Stromal cell of bone marrow (primary cell): ENCODE measurements around the gene ISLR.

Experiments
- DNase-seq: peaks from one replicate; pipeline ENCODE4 v3.0.0-alpha.2; 2012; ENCODE audit warnings: low read depth

Gene ISLR

GRCh38 chr15:74171965-74172541 lies 1.5 kb upstream of the ISLR start:
- no peak for DNase-seq

- DNase-seq = peak; percentile 65
These were observed 670 bp upstream of the ISLR start for GRCh38 chr15:74172701-74173379.

- DNase-seq = peak; percentile 31
These were observed 878 bp downstream of the ISLR start for GRCh38 chr15:74174219-74174957.

- DNase-seq = no peak
These were observed 1.4 kb downstream of the ISLR start for GRCh38 chr15:74174958-74175253.

GRCh38 chr15:74175271-74176191 lies 2.0 kb downstream of the ISLR start:
- DNase-seq = no peak

GRCh38 chr15:74176262-74177214 lies 3.0 kb downstream of the ISLR start:
- no peak for DNase-seq

GRCh38 chr15:74178326-74179100 lies 5.0 kb downstream of the ISLR start:
- DNase-seq = no peak

- peak; percentile 89 for DNase-seq
These were observed 5.8 kb downstream of the ISLR start for GRCh38 chr15:74179101-74179841.

GRCh38 chr15:74179983-74180880 lies 6.7 kb downstream of the ISLR start:
- no peak for DNase-seq

GRCh38 chr15:74180881-74181602 lies 7.5 kb downstream of the ISLR start:
- DNase-seq = no peak

- no peak for DNase-seq
These were observed 8.6 kb downstream of the ISLR start for GRCh38 chr15:74182131-74182530.

- DNase-seq = no peak
These were observed 11.1 kb downstream of the ISLR start for GRCh38 chr15:74184582-74185091.

- DNase-seq = no peak
These were observed 12.3 kb downstream of the ISLR start for GRCh38 chr15:74185710-74186348.

- no peak for DNase-seq
These were observed 14.7 kb downstream of the ISLR start for GRCh38 chr15:74188216-74188615.

GRCh38 chr15:74191798-74192197 lies 18.3 kb downstream of the ISLR start:
- no peak for DNase-seq

GRCh38 chr15:74192751-74193150 lies 19.2 kb downstream of the ISLR start:
- no peak for DNase-seq

GRCh38 chr15:74193299-74193718 lies 19.8 kb downstream of the ISLR start:
- peak; percentile 89 for DNase-seq
